HG02571 (cell line): ENCODE data around the gene TRIM43B.
"Not testable (repeated sequence)": the region's sequence is repeated elsewhere in the genome, so short reads cannot be mapped to it uniquely, and the experiment has no call there.

Experiments used
- ATAC-seq: cut with Tn5 transposase; IDR thresholded peaks from one replicate; pipeline ENCODE4 v1.9.1; 2021; ENCODE audit warnings: mild to moderate bottlenecking, moderate library complexity; ENCODE audit not compliant: unreplicated experiment

TRIM43B gene

GRCh38 chr2:95434507-95435076, 50.0 kb downstream of the TRIM43B start:
- not testable (repeated sequence) for ATAC-seq

- not testable (repeated sequence) for ATAC-seq
Measured at GRCh38 chr2:95433973-95434372, 50.6 kb downstream of the TRIM43B start.

GRCh38 chr2:95433373-95433772, 51.2 kb downstream of the TRIM43B start:
- ATAC-seq = not testable (repeated sequence)

- ATAC-seq = not testable (repeated sequence)
Measured at GRCh38 chr2:95429748-95430467, 54.6 kb downstream of the TRIM43B start.

- not testable (repeated sequence) for ATAC-seq
Measured at GRCh38 chr2:95427196-95427867, 57.2 kb downstream of the TRIM43B start.
